Epithelial cell of proximal tubule (primary cell): ENCODE data around the gene RAP2B. TPM values are rescaled to one million over a fixed set of nuclear protein-coding genes. Genes with fewer than 3 reads are reported as not detected.
A peak's percentile ranks its signal among the peaks of the same experiment; 100 is the strongest.

Experiments used
- DNase-seq: peaks from one replicate; pipeline ENCODE4 v3.0.0-alpha.2; 2011; ENCODE audit warnings: low read depth
- H3K4me3 ChIP-seq: 2 replicates; pipeline ENCODE4 v1.5.1; 2011; ENCODE audit warnings: low read depth, mild to moderate bottlenecking, low read length
- CTCF ChIP-seq: conservative IDR thresholded peaks from 2 replicates; pipeline ENCODE4 v1.5.1; 2012; ENCODE audit warnings: low read depth, mild to moderate bottlenecking, low read length
- total RNA-seq: library from RNA; depleted of rRNA; stranded (reverse); fragments of >200 nt; gene quantifications from 2 replicates; pipeline ENCODE4 v1.2.3, GENCODE V29; 2015

RAP2B gene
- total RNA-seq, 1 donor from 2014 or later = 44.7 TPM

- no peak overlapping the region for H3K4me3 ChIP-seq
- DNase-seq = no peak
- no peak for TF ChIP-seq CTCF
These were observed 31.6 kb upstream of the RAP2B start for GRCh38 chr3:153130312-153130977.

- no peak overlapping the region for H3K4me3 ChIP-seq
- no peak for TF ChIP-seq CTCF
- no peak for DNase-seq
These were observed 24.4 kb upstream of the RAP2B start for GRCh38 chr3:153137626-153138025.

- TF ChIP-seq CTCF = no peak
- peak; percentile 98 for DNase-seq
These were observed 23.5 kb upstream of the RAP2B start for GRCh38 chr3:153138276-153139210.

GRCh38 chr3:153142961-153143360, 19.1 kb upstream of the RAP2B start:
- DNase-seq = no peak
- TF ChIP-seq CTCF = no peak
- H3K4me3 ChIP-seq = no peak overlapping the region

More at GRCh38 chr3:153138276-153139210, 23.5 kb upstream of the RAP2B start:
- no peak overlapping the region for H3K4me3 ChIP-seq

- no peak for DNase-seq
- TF ChIP-seq CTCF = no peak
- H3K4me3 ChIP-seq = no peak overlapping the region
These were observed 18.0 kb upstream of the RAP2B start for GRCh38 chr3:153144071-153144470.

GRCh38 chr3:153144779-153145178, 17.2 kb upstream of the RAP2B start:
- H3K4me3 ChIP-seq = no peak overlapping the region
- no peak for TF ChIP-seq CTCF
- DNase-seq = no peak
